22Rv1 (cell line): ENCODE data around the gene EFNA4.

Experiments
- ZFX ChIP-seq: fragments of 450-650 bp; IDR thresholded peaks from 2 replicates; pipeline ENCODE4 v1.6.1; 2017; ENCODE audit warnings: antibody characterized with exemption, borderline replicate concordance
- TF ChIP-seq, protein P1 (sequence below): fragments of 450-650 bp; IDR thresholded peaks from 2 replicates; pipeline ENCODE4 v1.5.1; 2017; ENCODE audit warnings: mild to moderate bottlenecking

DNA sequence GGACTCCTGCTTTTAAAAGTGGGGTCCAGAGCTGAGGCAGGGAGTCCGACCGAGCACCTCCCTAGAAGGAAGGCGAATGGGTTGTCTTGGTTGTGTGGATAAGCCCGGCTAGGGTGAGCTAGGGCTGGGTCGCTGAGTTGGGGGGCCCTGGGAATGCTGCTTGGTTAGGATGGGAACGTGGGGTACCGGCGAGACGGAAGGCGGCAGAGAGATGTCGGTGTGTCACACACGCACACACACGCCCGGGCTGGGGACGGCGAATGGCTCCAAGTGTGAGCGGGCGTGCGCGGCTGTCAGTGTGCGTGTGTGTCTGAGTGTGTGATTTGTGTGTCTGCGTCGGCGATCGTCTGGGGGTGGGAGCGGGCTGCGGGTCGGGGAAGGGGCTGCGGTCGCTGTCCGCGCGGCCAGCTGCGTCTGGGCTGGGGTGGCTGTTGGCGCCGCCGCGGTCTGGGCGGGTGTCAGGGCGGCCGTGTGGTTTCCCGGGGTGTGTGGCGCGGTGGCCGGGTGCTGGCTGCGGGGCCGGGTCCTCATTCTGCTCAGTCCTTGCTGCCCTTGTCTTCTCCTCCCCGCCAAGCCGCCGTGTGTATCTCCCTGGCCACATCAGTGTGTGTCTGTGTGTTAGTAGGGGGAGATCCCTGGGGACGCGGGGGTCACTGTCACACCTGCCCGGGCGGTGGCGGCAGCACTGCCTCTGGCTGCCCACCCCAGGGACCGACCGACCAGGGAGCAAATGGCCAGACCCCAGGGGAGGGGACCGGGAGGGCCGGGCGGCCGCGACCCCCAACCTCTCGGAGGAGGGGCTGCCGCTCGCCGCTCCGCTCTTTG lies 16.2 kb downstream of the EFNA4 start:
- TF ChIP-seq, protein P1, sequence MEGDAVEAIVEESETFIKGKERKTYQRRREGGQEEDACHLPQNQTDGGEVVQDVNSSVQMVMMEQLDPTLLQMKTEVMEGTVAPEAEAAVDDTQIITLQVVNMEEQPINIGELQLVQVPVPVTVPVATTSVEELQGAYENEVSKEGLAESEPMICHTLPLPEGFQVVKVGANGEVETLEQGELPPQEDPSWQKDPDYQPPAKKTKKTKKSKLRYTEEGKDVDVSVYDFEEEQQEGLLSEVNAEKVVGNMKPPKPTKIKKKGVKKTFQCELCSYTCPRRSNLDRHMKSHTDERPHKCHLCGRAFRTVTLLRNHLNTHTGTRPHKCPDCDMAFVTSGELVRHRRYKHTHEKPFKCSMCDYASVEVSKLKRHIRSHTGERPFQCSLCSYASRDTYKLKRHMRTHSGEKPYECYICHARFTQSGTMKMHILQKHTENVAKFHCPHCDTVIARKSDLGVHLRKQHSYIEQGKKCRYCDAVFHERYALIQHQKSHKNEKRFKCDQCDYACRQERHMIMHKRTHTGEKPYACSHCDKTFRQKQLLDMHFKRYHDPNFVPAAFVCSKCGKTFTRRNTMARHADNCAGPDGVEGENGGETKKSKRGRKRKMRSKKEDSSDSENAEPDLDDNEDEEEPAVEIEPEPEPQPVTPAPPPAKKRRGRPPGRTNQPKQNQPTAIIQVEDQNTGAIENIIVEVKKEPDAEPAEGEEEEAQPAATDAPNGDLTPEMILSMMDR: no peak
- no peak for TF ChIP-seq ZFX
